Pulmonary artery endothelial cell (primary cell): Measurements from ENCODE around the gene C7orf33. TPM values are rescaled to one million over a fixed set of nuclear protein-coding genes. Genes with fewer than 3 reads are reported as not detected.

Source experiments
- DNase-seq: peaks from one replicate; pipeline ENCODE4 v3.0.0-alpha.2; 2011; ENCODE audit warnings: low read depth, low spot score
- total RNA-seq: library from RNA; depleted of rRNA; stranded (reverse); fragments of >200 nt; gene quantifications from 2 replicates; pipeline ENCODE4 v1.2.3, GENCODE V29; 2014

C7orf33 gene
- total RNA-seq, 1 donor from 2014 or later = not detected

- no peak for DNase-seq
Measured at GRCh38 chr7:148626828-148627227, 36.3 kb downstream of the C7orf33 start.

GRCh38 chr7:148628011-148628410 lies 37.4 kb downstream of the C7orf33 start:
- DNase-seq = no peak

GRCh38 chr7:148630078-148630477 lies 39.5 kb downstream of the C7orf33 start:
- DNase-seq = no peak

- no peak for DNase-seq
Measured at GRCh38 chr7:148633761-148634160, 43.2 kb downstream of the C7orf33 start.

- no peak for DNase-seq
Measured at GRCh38 chr7:148637094-148637493, 46.5 kb downstream of the C7orf33 start.

- DNase-seq = no peak
Measured at GRCh38 chr7:148645898-148646297, 55.3 kb downstream of the C7orf33 start.

- no peak for DNase-seq
Measured at GRCh38 chr7:148650232-148650858, 59.8 kb downstream of the C7orf33 start.

GRCh38 chr7:148652773-148653172 lies 62.2 kb downstream of the C7orf33 start:
- no peak for DNase-seq

- no peak for DNase-seq
Measured at GRCh38 chr7:148657929-148658328, 67.4 kb downstream of the C7orf33 start.

- no peak for DNase-seq
Measured at GRCh38 chr7:148661471-148661870, 70.9 kb downstream of the C7orf33 start.

- no peak for DNase-seq
Measured at GRCh38 chr7:148662646-148663045, 72.1 kb downstream of the C7orf33 start.

GRCh38 chr7:148664324-148664723 lies 73.8 kb downstream of the C7orf33 start:
- DNase-seq = no peak

GRCh38 chr7:148665221-148665620 lies 74.7 kb downstream of the C7orf33 start:
- DNase-seq = no peak

Other genes with a start within 250 kb of the C7orf33 start
- gene CUL1, start 108.1 kb downstream of the C7orf33 start, total RNA-seq = 56.3 and 58.8 TPM in 2 replicates